H1 (cell line): ENCODE measurements around the gene TAB3. TPM values are rescaled to one million over a fixed set of nuclear protein-coding genes. Genes with fewer than 3 reads are reported as not detected.

Experiments used
- CTCF ChIA-PET: fragments of 300-600 bp; sonication (Branson Sonifier 250); formaldehyde crosslinking; loops from one replicate; lab custom pipeline; 2021; ENCODE audit not compliant: partially characterized antibody; lab: Charles Lee
- POLR2A ChIA-PET: fragments of 300-600 bp; sonication (Branson Sonifier 250); formaldehyde crosslinking; loops from one replicate; lab custom pipeline; 2021; ENCODE audit warnings: inconsistent platforms; ENCODE audit not compliant: partially characterized antibody; lab: Charles Lee
- DNase-seq, 2 experiments: peaks; one replicate each; pipeline versions ENCODE4 v3.0.0 to v3.0.0-alpha.2; 2010 to 2022; ENCODE audit warnings: low spot score in 2 of 2, low read depth in 1 of 2, mixed read lengths in 1 of 2
- FAIRE-seq: peaks from 2 replicates; lab custom pipeline; 2011; peaks lifted over from hg19 to GRCh38; lab: Jason Lieb, UNC
- H2AFZ ChIP-seq: 2 replicates; pipeline ENCODE4 v1.8.1; 2012; ENCODE audit warnings: low read length, inconsistent platforms
- H2AK5ac ChIP-seq: 2 replicates; pipeline ENCODE4 v1.6.1; 2013; ENCODE audit warnings: low read depth, low read length
- H2BK120ac ChIP-seq: replicated peaks from 2 replicates; pipeline ENCODE3; 2013; ENCODE audit warnings: low read depth, low read length, inconsistent platforms
- H2BK12ac ChIP-seq: 2 replicates; pipeline ENCODE4 v1.6.1; 2013; ENCODE audit warnings: low read depth, low read length
- H2BK15ac ChIP-seq: 2 replicates; pipeline ENCODE4 v1.6.1; 2013; ENCODE audit warnings: low read length
- H2BK20ac ChIP-seq: 2 replicates; pipeline ENCODE4 v1.6.1; 2013; ENCODE audit warnings: low read length
- H2BK5ac ChIP-seq: 2 replicates; pipeline ENCODE4 v1.6.1; 2013; ENCODE audit warnings: low read depth, low read length
- H3K14ac ChIP-seq: 2 replicates; pipeline ENCODE4 v1.6.1; 2013; ENCODE audit warnings: inconsistent platforms; ENCODE audit not compliant: insufficient read length
- H3K18ac ChIP-seq: 2 replicates; pipeline ENCODE4 v1.6.1; 2013; ENCODE audit warnings: low read length; ENCODE audit errors: extremely low read depth
- H3K23ac ChIP-seq: 2 replicates; pipeline ENCODE4 v1.6.1; 2013; ENCODE audit warnings: inconsistent platforms; ENCODE audit not compliant: insufficient read length
- H3K23me2 ChIP-seq: 2 replicates; pipeline ENCODE4 v1.6.1; 2013; ENCODE audit warnings: low read depth, low read length
- H3K27ac ChIP-seq: 2 replicates; pipeline ENCODE4 v1.6.1; 2011; ENCODE audit warnings: low read depth, low read length, inconsistent platforms
- H3K27me3 ChIP-seq, 4 experiments: replicated peaks in 1 of 4; 1 replicate in 1 of 4; 2 replicates in 3 of 4; pipeline versions ENCODE4 v1.6.1 to v1.8.1; 2011 to 2013; ENCODE audit warnings: low read length in 3 of 4, mild to moderate bottlenecking in 3 of 4, inconsistent platforms in 2 of 4, mixed read lengths in 2 of 4, moderate library complexity in 1 of 4; ENCODE audit not compliant: control insufficient read depth in 3 of 4, insufficient read depth in 3 of 4; ENCODE audit errors: extremely low read depth in 1 of 4
- H3K36me3 ChIP-seq, 4 experiments: 2 replicates each; pipeline versions ENCODE4 v1.6.1 to v1.8.1; 2011 to 2013; ENCODE audit warnings: mild to moderate bottlenecking in 4 of 4, low read length in 3 of 4, moderate library complexity in 2 of 4, control low read depth in 1 of 4, inconsistent platforms in 1 of 4; ENCODE audit not compliant: insufficient read depth in 4 of 4, control insufficient read depth in 2 of 4
- H3K4ac ChIP-seq: replicated peaks from 2 replicates; pipeline ENCODE3; 2013; ENCODE audit warnings: low read length, low read depth, mixed read lengths, inconsistent platforms; ENCODE audit not compliant: insufficient read length
- H3K4me1 ChIP-seq, 4 experiments: replicated peaks in 1 of 4; 1 replicate in 1 of 4; 2 replicates in 3 of 4; pipeline versions ENCODE4 v1.6.1 to v1.8.1; 2011 to 2013; ENCODE audit warnings: low read length in 3 of 4, inconsistent platforms in 2 of 4, mixed read lengths in 1 of 4; ENCODE audit not compliant: insufficient read depth in 4 of 4, control insufficient read depth in 3 of 4
- H3K4me2 ChIP-seq, 2 experiments: 2 replicates each; pipeline versions ENCODE4 v1.6.1 to v1.8.1; 2011 to 2013; ENCODE audit warnings: low read depth in 2 of 2, low read length in 2 of 2, control low read depth in 1 of 2, inconsistent platforms in 1 of 2, mild to moderate bottlenecking in 1 of 2; ENCODE audit not compliant: insufficient read depth in 1 of 2
- H3K4me3 ChIP-seq, 4 experiments: fragments of 200-600, 300-600 bp in 1 of 4; sonication (generic), shearing (Covaris generic), sonication (Bioruptor Twin) in 1 of 4; 2 replicates each; pipeline versions ENCODE4 v1.5.1 to v1.8.1; 2011 to 2016; ENCODE audit warnings: low read length in 4 of 4, low read depth in 3 of 4, control low read depth in 2 of 4, inconsistent platforms in 2 of 4, mild to moderate bottlenecking in 2 of 4, mixed read lengths in 1 of 4, moderate library complexity in 1 of 4; ENCODE audit not compliant: insufficient read depth in 2 of 4; ENCODE audit errors: extremely low read depth in 1 of 4
- H3K56ac ChIP-seq: replicated peaks from 2 replicates; pipeline ENCODE3; 2013; ENCODE audit warnings: low read depth, mild to moderate bottlenecking, mixed read lengths, low read length, inconsistent platforms; ENCODE audit not compliant: insufficient read length
- H3K79me1 ChIP-seq: 2 replicates; pipeline ENCODE4 v1.6.1; 2013; ENCODE audit warnings: low read depth, low read length, control low read depth
- H3K79me2 ChIP-seq, 2 experiments: 2 replicates each; pipeline versions ENCODE4 v1.6.1 to v1.8.1; 2012 to 2013; ENCODE audit warnings: low read length in 2 of 2, mild to moderate bottlenecking in 2 of 2, inconsistent platforms in 1 of 2; ENCODE audit not compliant: insufficient read depth in 2 of 2, control insufficient read depth in 1 of 2
- H3K9ac ChIP-seq, 4 experiments: replicated peaks in 1 of 4; 1 replicate in 1 of 4; 2 replicates in 3 of 4; pipeline versions ENCODE4 v1.6.1 to v1.8.1; 2011 to 2013; ENCODE audit warnings: low read depth in 3 of 4, low read length in 3 of 4, control low read depth in 2 of 4, mild to moderate bottlenecking in 2 of 4, moderate library complexity in 2 of 4, inconsistent platforms in 1 of 4; ENCODE audit errors: extremely low read depth in 1 of 4
- H3K9me3 ChIP-seq, 2 experiments: 2 replicates each; pipeline versions ENCODE4 v1.6.1 to v1.8.1; 2012 to 2013; ENCODE audit warnings: mild to moderate bottlenecking in 2 of 2, moderate library complexity in 2 of 2, control low read depth in 1 of 2, inconsistent platforms in 1 of 2, low read depth in 1 of 2, low read length in 1 of 2, mixed read lengths in 1 of 2; ENCODE audit not compliant: insufficient read depth in 2 of 2
- H4K20me1 ChIP-seq, 2 experiments: replicated peaks in 1 of 2; 2 replicates each; pipeline versions ENCODE3 to v1.8.1; 2011 to 2013; ENCODE audit warnings: inconsistent platforms in 2 of 2, low read length in 2 of 2, mild to moderate bottlenecking in 1 of 2; ENCODE audit not compliant: insufficient read depth in 2 of 2, control insufficient read depth in 1 of 2
- H4K5ac ChIP-seq: 2 replicates; pipeline ENCODE4 v1.6.1; 2013; ENCODE audit warnings: low read length, low read depth, mixed read lengths, inconsistent platforms; ENCODE audit not compliant: insufficient read length
- H4K8ac ChIP-seq: 2 replicates; pipeline ENCODE4 v1.8.0; 2013; ENCODE audit warnings: mild to moderate bottlenecking, moderate library complexity, low read length, inconsistent platforms; ENCODE audit not compliant: insufficient read depth; ENCODE audit errors: extremely low read depth
- H4K91ac ChIP-seq: replicated peaks from 2 replicates; pipeline ENCODE3; 2013; ENCODE audit warnings: low read length, mixed read lengths, inconsistent platforms; ENCODE audit not compliant: insufficient read length
- ATF3 ChIP-seq: IDR thresholded peaks from 2 replicates; pipeline ENCODE4 v1.6.1; 2011; ENCODE audit warnings: low read depth, mild to moderate bottlenecking, low read length; ENCODE audit not compliant: insufficient read depth
- E2F6 ChIP-seq: IDR thresholded peaks from 2 replicates; pipeline ENCODE4 v1.6.1; 2012; ENCODE audit warnings: inconsistent platforms
- EZH2 ChIP-seq: fragments of 200-600 bp; sonication (generic); IDR thresholded peaks from 2 replicates; pipeline ENCODE4 v1.7.1; 2012; ENCODE audit warnings: low read depth, mild to moderate bottlenecking, moderate library complexity, low read length, inconsistent platforms; ENCODE audit not compliant: severe bottlenecking
- GABPA ChIP-seq: IDR thresholded peaks from 2 replicates; pipeline ENCODE4 v1.6.1; 2011; ENCODE audit warnings: mild to moderate bottlenecking, low read length, moderate library complexity, borderline replicate concordance; ENCODE audit not compliant: insufficient read depth
- KDM5A ChIP-seq: fragments of 200-600 bp; IDR thresholded peaks from 2 replicates; pipeline ENCODE4 v1.7.1; 2012; ENCODE audit warnings: mild to moderate bottlenecking, low read length, inconsistent platforms, mixed read lengths
- MAX ChIP-seq: IDR thresholded peaks from 2 replicates; pipeline ENCODE4 v1.6.1; 2012; ENCODE audit warnings: inconsistent platforms
- NRF1 ChIP-seq: IDR thresholded peaks from 2 replicates; pipeline ENCODE4 v1.6.1; 2011; ENCODE audit warnings: mild to moderate bottlenecking, low read depth, low read length, improper control_type of control experiment
- SAP30 ChIP-seq: fragments of 300-600 bp; sonication (generic); IDR thresholded peaks from 2 replicates; pipeline ENCODE4 v1.7.1; 2012; ENCODE audit warnings: low read length, moderate library complexity, mild to moderate bottlenecking, inconsistent platforms; ENCODE audit not compliant: insufficient read depth, insufficient replicate concordance
- TAF1 ChIP-seq: IDR thresholded peaks from 2 replicates; pipeline ENCODE4 v1.6.1; 2011; ENCODE audit warnings: mild to moderate bottlenecking, low read depth, low read length
- USF2 ChIP-seq: IDR thresholded peaks from 2 replicates; pipeline ENCODE4 v1.6.1; 2011; ENCODE audit warnings: low read length, improper control_type of control experiment
- WGBS, 2 experiments: shearing (Covaris generic) in 1 of 2; methylation state at CpG; one replicate each; pipeline versions ENCODE4 v1.1.6 to v1.1.7; 2013 to 2015; ENCODE audit warnings: low lambda C conversion rate in 2 of 2, mixed read lengths in 2 of 2, inconsistent platforms in 1 of 2, low coverage in 1 of 2, missing lambda C conversion rate in 1 of 2; ENCODE audit not compliant: insufficient replicate concordance in 2 of 2, insufficient coverage in 1 of 2, insufficient read length in 1 of 2; ENCODE audit errors: extremely low coverage in 1 of 2, missing lambda C conversion rate in 1 of 2; 5-methylcytosine and 5-hydroxymethylcytosine counted together
- polyA plus RNA-seq, 7 experiments: library from polyadenylated mRNA; depleted of rRNA in 3 of 7; stranded (reverse) in 5 of 7; unstranded in 2 of 7; fragments of >200 nt in 5 of 7; fragments of 200-250 nt in 2 of 7; gene quantifications; 1 replicate in 5 of 7; 2 replicates in 1 of 7; 4 replicates in 1 of 7; pipeline versions ENCODE4 v1.2.1 to v1.2.3, GENCODE V29; 2011 to 2013; ENCODE audit warnings: missing spikeins in 2 of 7, mixed read lengths in 2 of 7
- total RNA-seq: library from RNA; stranded (reverse); fragmentation: NEBNext Ultra II Directional; extraction: Animal tissue kit (Norgen Biotek cat#: 25700); gene quantifications from 2 replicates; pipeline ENCODE4 v1.2.1, GENCODE V29; 2021

TAB3 gene
- total and polyA plus RNA-seq, 2 of the 8 experiments (the other 6 are each of a cell fraction or from before 2014, with no cell fraction given) = 12.7 to 12.9 TPM

- Histone ChIP-seq H2BK12ac (no peak overlapping the region), H3K4me3 (no peak overlapping the region), H3K23me2 (no peaks in the 10 kb centered on the region), H3K56ac (no peak overlapping the region), H3K36me3 (no peaks in the 10 kb centered on the region), H3K27ac (no peak overlapping the region), H3K27me3 (no peaks in the 10 kb centered on the region), H2BK20ac (no peak overlapping the region), H4K20me1 (no peaks in the 10 kb centered on the region), H3K4me2 (no peak overlapping the region), H3K23ac (no peak overlapping the region)
- no peak for TF ChIP-seq TAF1
- no peak for TF ChIP-seq SAP30
- no peak for TF ChIP-seq E2F6
- no peak for TF ChIP-seq ATF3
- TF ChIP-seq EZH2 = no peak
- no peak for TF ChIP-seq MAX
- no peak for TF ChIP-seq NRF1
- TF ChIP-seq KDM5A = no peak
- no peak for TF ChIP-seq USF2
- TF ChIP-seq GABPA = no peak
- TF ChIP-seq, all 59 proteins: peak for 0
- Histone ChIP-seq H4K8ac (no peak overlapping the region), H3K79me2 (no peaks in the 10 kb centered on the region), H3K18ac (no peak overlapping the region), H4K91ac (no peak overlapping the region), H3K4me1 (no peaks in the 10 kb centered on the region), H2AK5ac (no peak overlapping the region), H2BK120ac (no peak overlapping the region), H2BK5ac (no peak overlapping the region), H3K79me1 (no peaks in the 10 kb centered on the region), H3K9ac (no peak overlapping the region), H3K14ac (no peak overlapping the region), H2AFZ (no peak overlapping the region), H2BK15ac (no peak overlapping the region), H3K4ac (no peak overlapping the region), H3K9me3 (no peaks in the 10 kb centered on the region), H4K5ac (no peak overlapping the region)
- FAIRE-seq (no peak), DNase-seq (no peak)
- ChIA-PET CTCF (interaction anchor here (0.7 to 0.9 kb wide), 2 partner anchors 18 to 23 kb away, joined by 3 to 4 read pairs; no protein-coding TSS in a partner anchor), POLR2A (no interaction called here)
- 100% methylated on average over 1 of the region's 1 CpG; no CpG with 5 or more reads in 1 of the 2 experiments for WGBS, 2 experiments
These were observed 42.9 kb upstream of the TAB3 start for GRCh38 chrX:30931920-30932319.
